Erythroblast (primary cell): ENCODE data around the gene PLXNC1.

Experiments used
- GATA1 ChIP-seq: IDR thresholded peaks from 2 replicates; pipeline ENCODE4 v1.6.1; 2011; ENCODE audit warnings: low read depth, mild to moderate bottlenecking, control low read depth, low read length, moderate library complexity
- POLR2A ChIP-seq: IDR thresholded peaks from 2 replicates; pipeline ENCODE4 v1.6.1; 2011; ENCODE audit warnings: mild to moderate bottlenecking, low read length

DNA sequence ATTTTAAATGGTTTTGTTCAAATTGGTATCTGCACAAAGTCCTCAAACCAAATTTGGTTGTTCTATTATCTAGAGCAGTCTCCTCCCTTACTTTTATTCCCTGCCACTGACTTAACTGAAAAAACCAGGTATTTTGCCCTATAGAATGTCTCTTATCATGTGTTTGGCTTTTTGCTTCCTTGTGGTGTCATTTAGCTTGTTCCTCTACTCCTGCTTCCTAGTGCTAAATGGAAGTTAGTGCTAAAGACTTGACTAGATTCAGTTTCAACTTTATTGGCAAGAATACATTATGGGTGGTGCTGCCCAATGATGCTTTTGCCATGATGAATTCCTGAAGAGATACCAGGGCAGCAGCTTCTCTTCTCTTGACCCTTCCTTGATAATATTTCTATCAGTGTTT lies 29.7 kb downstream of the PLXNC1 start:
- TF ChIP-seq POLR2A = no peak
- no peak for TF ChIP-seq GATA1
